SK-N-SH treated with all-trans-retinoic acid at 6 μM for 48 hours (cell line): ENCODE results near the gene UBE2G1.

Experiments
- ATAC-seq: fragments of 200-7000 bp; cut with Tn5 transposase; 3 replicates; pipeline ENCODE4 v1.9.1; 2020; ENCODE audit warnings: mild to moderate bottlenecking, moderate library complexity
- ARNTL ChIP-seq: fragments of 450-650 bp; formaldehyde crosslinking; IDR thresholded peaks from 2 replicates; pipeline ENCODE4 v1.5.0; 2020; ENCODE audit warnings: low read depth, mild to moderate bottlenecking, moderate library complexity, borderline replicate concordance
- BACH2 ChIP-seq: fragments of 250-450 bp; sonication (Bioruptor Pico); IDR thresholded peaks from 2 replicates; pipeline ENCODE4 v1.9.0; 2021; ENCODE audit warnings: mild to moderate bottlenecking, borderline replicate concordance
- CSDC2 ChIP-seq: fragments of 250-450 bp; sonication (Bioruptor Pico); IDR thresholded peaks from 2 replicates; pipeline ENCODE4 v1.5.0; 2020; ENCODE audit warnings: mild to moderate bottlenecking, moderate library complexity
- CSRNP3 ChIP-seq: fragments of 250-450 bp; sonication (Bioruptor Pico); IDR thresholded peaks from 2 replicates; pipeline ENCODE4 v1.5.1; 2021; ENCODE audit warnings: mild to moderate bottlenecking, moderate library complexity
- ESRRG ChIP-seq: fragments of 250-450 bp; sonication (Bioruptor Pico); IDR thresholded peaks from 2 replicates; pipeline ENCODE4 v1.6.1; 2021; ENCODE audit warnings: mild to moderate bottlenecking
- GLIS3 ChIP-seq: fragments of 250-450 bp; sonication (Bioruptor Pico); IDR thresholded peaks from 2 replicates; pipeline ENCODE4 v1.5.0; 2020; ENCODE audit warnings: mild to moderate bottlenecking, moderate library complexity
- ISL1 ChIP-seq: fragments of 250-450 bp; sonication (Bioruptor Pico); IDR thresholded peaks from 2 replicates; pipeline ENCODE4 v2.1.2; 2022; ENCODE audit warnings: mild to moderate bottlenecking, moderate library complexity
- OSR1 ChIP-seq: fragments of 250-450 bp; sonication (Bioruptor Pico); IDR thresholded peaks from 2 replicates; pipeline ENCODE4 v1.8.0; 2022; ENCODE audit warnings: moderate library complexity, mild to moderate bottlenecking, inconsistent platforms
- PATZ1 ChIP-seq: fragments of 250-450 bp; sonication (Bioruptor Pico); IDR thresholded peaks from 2 replicates; pipeline ENCODE4 v1.8.0; 2020; ENCODE audit warnings: mild to moderate bottlenecking, moderate library complexity, borderline replicate concordance
- POU6F1 ChIP-seq: fragments of 250-450 bp; sonication (Bioruptor Pico); IDR thresholded peaks from 2 replicates; pipeline ENCODE4 v1.8.0; 2021; ENCODE audit warnings: low read depth, mild to moderate bottlenecking, moderate library complexity, borderline replicate concordance
- PPARA ChIP-seq: fragments of 250-450 bp; sonication (Bioruptor Pico); IDR thresholded peaks from 2 replicates; pipeline ENCODE4 v1.5.0; 2020; ENCODE audit warnings: mild to moderate bottlenecking, borderline replicate concordance
- RARB ChIP-seq: fragments of 250-450 bp; sonication (Bioruptor Pico); IDR thresholded peaks from 2 replicates; pipeline ENCODE4 v1.8.0; 2021; ENCODE audit warnings: mild to moderate bottlenecking, moderate library complexity
- SNAI2 ChIP-seq: fragments of 250-450 bp; sonication (Bioruptor Pico); IDR thresholded peaks from 2 replicates; pipeline ENCODE4 v1.5.0; 2020; ENCODE audit warnings: mild to moderate bottlenecking, moderate library complexity
- TCF4 ChIP-seq: fragments of 250-450 bp; sonication (Bioruptor Pico); IDR thresholded peaks from 2 replicates; pipeline ENCODE4 v1.8.0; 2021; ENCODE audit warnings: mild to moderate bottlenecking, moderate library complexity, borderline replicate concordance
- TOX ChIP-seq: fragments of 250-450 bp; sonication (Bioruptor Pico); IDR thresholded peaks from 2 replicates; pipeline ENCODE4 v1.8.0; 2021; ENCODE audit warnings: mild to moderate bottlenecking, moderate library complexity, borderline replicate concordance
- TSHZ2 ChIP-seq: fragments of 250-450 bp; sonication (Bioruptor Pico); IDR thresholded peaks from 2 replicates; pipeline ENCODE4 v1.5.0; 2020; ENCODE audit warnings: mild to moderate bottlenecking, moderate library complexity
- ZFP3 ChIP-seq: fragments of 250-450 bp; sonication (Bioruptor Pico); IDR thresholded peaks from 2 replicates; pipeline ENCODE4 v1.5.0; 2020; ENCODE audit warnings: mild to moderate bottlenecking, moderate library complexity
- ZFP30 ChIP-seq: fragments of 450-650 bp; formaldehyde crosslinking; IDR thresholded peaks from 2 replicates; pipeline ENCODE4 v1.5.0; 2022; ENCODE audit warnings: mild to moderate bottlenecking, moderate library complexity
- ZNF565 ChIP-seq: fragments of 450-650 bp; formaldehyde crosslinking; conservative IDR thresholded peaks from 2 replicates; pipeline ENCODE4 v1.5.0; 2020; ENCODE audit warnings: low read depth, mild to moderate bottlenecking, moderate library complexity
- ZNF70 ChIP-seq: fragments of 450-650 bp; formaldehyde crosslinking; IDR thresholded peaks from 2 replicates; pipeline ENCODE4 v1.5.0; 2020; ENCODE audit warnings: mild to moderate bottlenecking, moderate library complexity
- ZNF8 ChIP-seq: fragments of 450-650 bp; formaldehyde crosslinking; IDR thresholded peaks from 2 replicates; pipeline ENCODE4 v1.5.0; 2020; ENCODE audit warnings: mild to moderate bottlenecking, moderate library complexity
- TF ChIP-seq, protein P1 (sequence below): fragments of 250-450 bp; sonication (Bioruptor Pico); IDR thresholded peaks from 2 replicates; pipeline ENCODE4 v1.5.1; 2020; ENCODE audit warnings: low read depth, mild to moderate bottlenecking, moderate library complexity

Gene UBE2G1

DNA sequence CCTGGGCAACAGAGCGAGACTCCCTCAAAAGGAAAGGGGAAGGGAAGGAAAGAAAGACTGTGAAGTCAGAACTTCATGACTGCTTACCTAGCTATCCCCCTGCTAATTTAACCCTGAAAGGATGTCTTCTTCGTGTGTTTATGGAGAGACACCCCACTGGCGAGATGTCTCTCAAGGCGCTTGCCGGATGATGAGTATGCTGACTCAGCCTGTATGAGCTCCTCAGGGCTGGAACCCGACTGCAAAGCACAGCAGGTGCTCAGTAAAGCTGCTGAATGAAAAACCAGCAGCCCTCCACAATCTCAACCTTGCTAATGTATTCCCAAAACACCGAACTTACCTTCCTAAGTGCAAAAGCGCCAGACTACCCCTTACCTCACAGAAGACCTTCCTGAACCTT, 105.0 kb downstream of the UBE2G1 start:
- no peak for ATAC-seq
- TF ChIP-seq POU6F1 (CRISPR knock-in tag) (no peak), GLIS3 (no peak), ZNF8 (CRISPR knock-in tag) (no peak), PATZ1 (CRISPR knock-in tag) (no peak), ZNF565 (CRISPR knock-in tag) (no peak), PPARA (CRISPR knock-in tag) (no peak), TCF4 (CRISPR knock-in tag) (no peak), ESRRG (CRISPR knock-in tag) (no peak), ZFP3 (CRISPR knock-in tag) (no peak), ISL1 (CRISPR knock-in tag) (no peak), OSR1 (no peak)

- TF ChIP-seq SNAI2 (CRISPR knock-in tag) (no peak), ZNF8 (CRISPR knock-in tag) (no peak), ZFP30 (CRISPR knock-in tag) (no peak), PPARA (CRISPR knock-in tag) (no peak), ARNTL (no peak), CSDC2 (CRISPR knock-in tag) (no peak), TOX (CRISPR knock-in tag) (no peak), POU6F1 (CRISPR knock-in tag) (no peak), PATZ1 (CRISPR knock-in tag) (no peak), OSR1 (no peak), ZNF565 (CRISPR knock-in tag) (no peak), RARB (no peak), TCF4 (CRISPR knock-in tag) (no peak), ZNF70 (CRISPR knock-in tag) (no peak), GLIS3 (no peak), BACH2 (no peak)
- ATAC-seq: no peak
These were observed 107.6 kb downstream of the UBE2G1 start for GRCh38 chr17:4258867-4259266.

DNA sequence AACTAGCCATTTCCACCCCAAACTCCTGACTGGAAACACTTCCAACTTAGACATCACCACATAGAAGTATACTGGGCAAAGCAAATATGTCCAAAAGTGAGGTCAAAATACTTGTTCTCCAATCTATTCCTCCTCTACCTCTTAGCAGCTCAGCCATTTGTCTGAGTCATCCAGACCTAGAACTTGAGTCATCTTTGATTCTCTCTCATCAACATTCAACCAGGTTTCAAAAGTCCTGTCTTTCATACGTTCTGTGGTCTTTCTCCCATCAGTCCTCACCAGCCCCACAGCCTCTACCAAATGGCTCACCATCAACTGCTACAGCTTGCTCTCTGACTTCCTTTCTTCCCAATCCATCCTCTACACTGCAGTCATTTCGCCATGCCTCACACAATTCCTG, 109.5 kb downstream of the UBE2G1 start:
- ATAC-seq: no peak
- TF ChIP-seq ZNF565 (CRISPR knock-in tag) (no peak), TSHZ2 (CRISPR knock-in tag) (no peak), TOX (CRISPR knock-in tag) (no peak), RARB (no peak), ESRRG (CRISPR knock-in tag) (no peak), ARNTL (no peak), GLIS3 (no peak), PPARA (CRISPR knock-in tag) (no peak), ZFP3 (CRISPR knock-in tag) (no peak), PATZ1 (CRISPR knock-in tag) (no peak), CSRNP3 (CRISPR knock-in tag) (no peak), OSR1 (no peak), BACH2 (no peak)
- TF ChIP-seq, protein P1, sequence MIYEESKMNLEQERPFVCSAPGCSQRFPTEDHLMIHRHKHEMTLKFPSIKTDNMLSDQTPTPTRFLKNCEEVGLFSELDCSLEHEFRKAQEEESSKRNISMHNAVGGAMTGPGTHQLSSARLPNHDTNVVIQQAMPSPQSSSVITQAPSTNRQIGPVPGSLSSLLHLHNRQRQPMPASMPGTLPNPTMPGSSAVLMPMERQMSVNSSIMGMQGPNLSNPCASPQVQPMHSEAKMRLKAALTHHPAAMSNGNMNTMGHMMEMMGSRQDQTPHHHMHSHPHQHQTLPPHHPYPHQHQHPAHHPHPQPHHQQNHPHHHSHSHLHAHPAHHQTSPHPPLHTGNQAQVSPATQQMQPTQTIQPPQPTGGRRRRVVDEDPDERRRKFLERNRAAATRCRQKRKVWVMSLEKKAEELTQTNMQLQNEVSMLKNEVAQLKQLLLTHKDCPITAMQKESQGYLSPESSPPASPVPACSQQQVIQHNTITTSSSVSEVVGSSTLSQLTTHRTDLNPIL (CRISPR knock-in tag): no peak
